H1 (cell line): ENCODE data around the gene CR2. TPM values are rescaled to one million over a fixed set of nuclear protein-coding genes. Genes with fewer than 3 reads are reported as not detected.

ENCODE experiments used
- CTCF ChIA-PET: fragments of 300-600 bp; sonication (Branson Sonifier 250); formaldehyde crosslinking; loops from one replicate; lab custom pipeline; 2021; ENCODE audit not compliant: partially characterized antibody; lab: Charles Lee
- POLR2A ChIA-PET: fragments of 300-600 bp; sonication (Branson Sonifier 250); formaldehyde crosslinking; loops from one replicate; lab custom pipeline; 2021; ENCODE audit warnings: inconsistent platforms; ENCODE audit not compliant: partially characterized antibody; lab: Charles Lee
- DNase-seq, 2 experiments: peaks; one replicate each; pipeline versions ENCODE4 v3.0.0 to v3.0.0-alpha.2; 2010 to 2022; ENCODE audit warnings: low spot score in 2 of 2, low read depth in 1 of 2, mixed read lengths in 1 of 2
- FAIRE-seq: peaks from 2 replicates; lab custom pipeline; 2011; peaks lifted over from hg19 to GRCh38; lab: Jason Lieb, UNC
- H2AFZ ChIP-seq: 2 replicates; pipeline ENCODE4 v1.8.1; 2012; ENCODE audit warnings: low read length, inconsistent platforms
- H2AK5ac ChIP-seq: 2 replicates; pipeline ENCODE4 v1.6.1; 2013; ENCODE audit warnings: low read depth, low read length
- H2BK120ac ChIP-seq: replicated peaks from 2 replicates; pipeline ENCODE3; 2013; ENCODE audit warnings: low read depth, low read length, inconsistent platforms
- H2BK12ac ChIP-seq: 2 replicates; pipeline ENCODE4 v1.6.1; 2013; ENCODE audit warnings: low read depth, low read length
- H2BK15ac ChIP-seq: 2 replicates; pipeline ENCODE4 v1.6.1; 2013; ENCODE audit warnings: low read length
- H2BK20ac ChIP-seq: 2 replicates; pipeline ENCODE4 v1.6.1; 2013; ENCODE audit warnings: low read length
- H2BK5ac ChIP-seq: 2 replicates; pipeline ENCODE4 v1.6.1; 2013; ENCODE audit warnings: low read depth, low read length
- H3K14ac ChIP-seq: 2 replicates; pipeline ENCODE4 v1.6.1; 2013; ENCODE audit warnings: inconsistent platforms; ENCODE audit not compliant: insufficient read length
- H3K18ac ChIP-seq: 2 replicates; pipeline ENCODE4 v1.6.1; 2013; ENCODE audit warnings: low read length; ENCODE audit errors: extremely low read depth
- H3K23ac ChIP-seq: 2 replicates; pipeline ENCODE4 v1.6.1; 2013; ENCODE audit warnings: inconsistent platforms; ENCODE audit not compliant: insufficient read length
- H3K23me2 ChIP-seq: 2 replicates; pipeline ENCODE4 v1.6.1; 2013; ENCODE audit warnings: low read depth, low read length
- H3K27ac ChIP-seq: 2 replicates; pipeline ENCODE4 v1.6.1; 2011; ENCODE audit warnings: low read depth, low read length, inconsistent platforms
- H3K27me3 ChIP-seq, 4 experiments: replicated peaks in 1 of 4; 1 replicate in 1 of 4; 2 replicates in 3 of 4; pipeline versions ENCODE4 v1.6.1 to v1.8.1; 2011 to 2013; ENCODE audit warnings: low read length in 3 of 4, mild to moderate bottlenecking in 3 of 4, inconsistent platforms in 2 of 4, mixed read lengths in 2 of 4, moderate library complexity in 1 of 4; ENCODE audit not compliant: control insufficient read depth in 3 of 4, insufficient read depth in 3 of 4; ENCODE audit errors: extremely low read depth in 1 of 4
- H3K36me3 ChIP-seq, 4 experiments: 2 replicates each; pipeline versions ENCODE4 v1.6.1 to v1.8.1; 2011 to 2013; ENCODE audit warnings: mild to moderate bottlenecking in 4 of 4, low read length in 3 of 4, moderate library complexity in 2 of 4, control low read depth in 1 of 4, inconsistent platforms in 1 of 4; ENCODE audit not compliant: insufficient read depth in 4 of 4, control insufficient read depth in 2 of 4
- H3K4ac ChIP-seq: replicated peaks from 2 replicates; pipeline ENCODE3; 2013; ENCODE audit warnings: low read length, low read depth, mixed read lengths, inconsistent platforms; ENCODE audit not compliant: insufficient read length
- H3K4me1 ChIP-seq, 4 experiments: replicated peaks in 1 of 4; 1 replicate in 1 of 4; 2 replicates in 3 of 4; pipeline versions ENCODE4 v1.6.1 to v1.8.1; 2011 to 2013; ENCODE audit warnings: low read length in 3 of 4, inconsistent platforms in 2 of 4, mixed read lengths in 1 of 4; ENCODE audit not compliant: insufficient read depth in 4 of 4, control insufficient read depth in 3 of 4
- H3K4me2 ChIP-seq, 2 experiments: 2 replicates each; pipeline versions ENCODE4 v1.6.1 to v1.8.1; 2011 to 2013; ENCODE audit warnings: low read depth in 2 of 2, low read length in 2 of 2, control low read depth in 1 of 2, inconsistent platforms in 1 of 2, mild to moderate bottlenecking in 1 of 2; ENCODE audit not compliant: insufficient read depth in 1 of 2
- H3K4me3 ChIP-seq, 4 experiments: fragments of 200-600, 300-600 bp in 1 of 4; sonication (generic), shearing (Covaris generic), sonication (Bioruptor Twin) in 1 of 4; 2 replicates each; pipeline versions ENCODE4 v1.5.1 to v1.8.1; 2011 to 2016; ENCODE audit warnings: low read length in 4 of 4, low read depth in 3 of 4, control low read depth in 2 of 4, inconsistent platforms in 2 of 4, mild to moderate bottlenecking in 2 of 4, mixed read lengths in 1 of 4, moderate library complexity in 1 of 4; ENCODE audit not compliant: insufficient read depth in 2 of 4; ENCODE audit errors: extremely low read depth in 1 of 4
- H3K56ac ChIP-seq: replicated peaks from 2 replicates; pipeline ENCODE3; 2013; ENCODE audit warnings: low read depth, mild to moderate bottlenecking, mixed read lengths, low read length, inconsistent platforms; ENCODE audit not compliant: insufficient read length
- H3K79me1 ChIP-seq: 2 replicates; pipeline ENCODE4 v1.6.1; 2013; ENCODE audit warnings: low read depth, low read length, control low read depth
- H3K79me2 ChIP-seq, 2 experiments: 2 replicates each; pipeline versions ENCODE4 v1.6.1 to v1.8.1; 2012 to 2013; ENCODE audit warnings: low read length in 2 of 2, mild to moderate bottlenecking in 2 of 2, inconsistent platforms in 1 of 2; ENCODE audit not compliant: insufficient read depth in 2 of 2, control insufficient read depth in 1 of 2
- H3K9ac ChIP-seq, 4 experiments: replicated peaks in 1 of 4; 1 replicate in 1 of 4; 2 replicates in 3 of 4; pipeline versions ENCODE4 v1.6.1 to v1.8.1; 2011 to 2013; ENCODE audit warnings: low read depth in 3 of 4, low read length in 3 of 4, control low read depth in 2 of 4, mild to moderate bottlenecking in 2 of 4, moderate library complexity in 2 of 4, inconsistent platforms in 1 of 4; ENCODE audit errors: extremely low read depth in 1 of 4
- H3K9me3 ChIP-seq, 2 experiments: 2 replicates each; pipeline versions ENCODE4 v1.6.1 to v1.8.1; 2012 to 2013; ENCODE audit warnings: mild to moderate bottlenecking in 2 of 2, moderate library complexity in 2 of 2, control low read depth in 1 of 2, inconsistent platforms in 1 of 2, low read depth in 1 of 2, low read length in 1 of 2, mixed read lengths in 1 of 2; ENCODE audit not compliant: insufficient read depth in 2 of 2
- H4K20me1 ChIP-seq, 2 experiments: replicated peaks in 1 of 2; 2 replicates each; pipeline versions ENCODE3 to v1.8.1; 2011 to 2013; ENCODE audit warnings: inconsistent platforms in 2 of 2, low read length in 2 of 2, mild to moderate bottlenecking in 1 of 2; ENCODE audit not compliant: insufficient read depth in 2 of 2, control insufficient read depth in 1 of 2
- H4K5ac ChIP-seq: 2 replicates; pipeline ENCODE4 v1.6.1; 2013; ENCODE audit warnings: low read length, low read depth, mixed read lengths, inconsistent platforms; ENCODE audit not compliant: insufficient read length
- H4K8ac ChIP-seq: 2 replicates; pipeline ENCODE4 v1.8.0; 2013; ENCODE audit warnings: mild to moderate bottlenecking, moderate library complexity, low read length, inconsistent platforms; ENCODE audit not compliant: insufficient read depth; ENCODE audit errors: extremely low read depth
- H4K91ac ChIP-seq: replicated peaks from 2 replicates; pipeline ENCODE3; 2013; ENCODE audit warnings: low read length, mixed read lengths, inconsistent platforms; ENCODE audit not compliant: insufficient read length
- ATF3 ChIP-seq: IDR thresholded peaks from 2 replicates; pipeline ENCODE4 v1.6.1; 2011; ENCODE audit warnings: low read depth, mild to moderate bottlenecking, low read length; ENCODE audit not compliant: insufficient read depth
- CBX8 ChIP-seq: fragments of 300-800, 300-1000 bp; sonication (generic); IDR thresholded peaks from 2 replicates; pipeline ENCODE4 v1.7.1; 2016; ENCODE audit warnings: low read depth, low read length, borderline replicate concordance
- CEBPB ChIP-seq: IDR thresholded peaks from 2 replicates; pipeline ENCODE4 v1.6.1; 2012; ENCODE audit warnings: low read depth, low read length
- CHD2 ChIP-seq: IDR thresholded peaks from 2 replicates; pipeline ENCODE4 v1.6.1; 2012; ENCODE audit warnings: low read length, improper control_type of control experiment
- KDM4A ChIP-seq: IDR thresholded peaks from one replicate; pipeline ENCODE4 v1.7.1; 2012; ENCODE audit warnings: low read depth, mild to moderate bottlenecking, moderate library complexity, low read length, inconsistent platforms; ENCODE audit not compliant: severe bottlenecking
- WGBS, 2 experiments: shearing (Covaris generic) in 1 of 2; methylation state at CpG; one replicate each; pipeline versions ENCODE4 v1.1.6 to v1.1.7; 2013 to 2015; ENCODE audit warnings: low lambda C conversion rate in 2 of 2, mixed read lengths in 2 of 2, inconsistent platforms in 1 of 2, low coverage in 1 of 2, missing lambda C conversion rate in 1 of 2; ENCODE audit not compliant: insufficient replicate concordance in 2 of 2, insufficient coverage in 1 of 2, insufficient read length in 1 of 2; ENCODE audit errors: extremely low coverage in 1 of 2, missing lambda C conversion rate in 1 of 2; 5-methylcytosine and 5-hydroxymethylcytosine counted together
- polyA plus RNA-seq, 7 experiments: library from polyadenylated mRNA; depleted of rRNA in 3 of 7; stranded (reverse) in 5 of 7; unstranded in 2 of 7; fragments of >200 nt in 5 of 7; fragments of 200-250 nt in 2 of 7; gene quantifications; 1 replicate in 5 of 7; 2 replicates in 1 of 7; 4 replicates in 1 of 7; pipeline versions ENCODE4 v1.2.1 to v1.2.3, GENCODE V29; 2011 to 2013; ENCODE audit warnings: missing spikeins in 2 of 7, mixed read lengths in 2 of 7
- total RNA-seq: library from RNA; stranded (reverse); fragmentation: NEBNext Ultra II Directional; extraction: Animal tissue kit (Norgen Biotek cat#: 25700); gene quantifications from 2 replicates; pipeline ENCODE4 v1.2.1, GENCODE V29; 2021

The CR2 gene
- total and polyA plus RNA-seq, 2 of the 8 experiments (the other 6 are each of a cell fraction or from before 2014, with no cell fraction given): 1.7 to 3.0 TPM

DNA sequence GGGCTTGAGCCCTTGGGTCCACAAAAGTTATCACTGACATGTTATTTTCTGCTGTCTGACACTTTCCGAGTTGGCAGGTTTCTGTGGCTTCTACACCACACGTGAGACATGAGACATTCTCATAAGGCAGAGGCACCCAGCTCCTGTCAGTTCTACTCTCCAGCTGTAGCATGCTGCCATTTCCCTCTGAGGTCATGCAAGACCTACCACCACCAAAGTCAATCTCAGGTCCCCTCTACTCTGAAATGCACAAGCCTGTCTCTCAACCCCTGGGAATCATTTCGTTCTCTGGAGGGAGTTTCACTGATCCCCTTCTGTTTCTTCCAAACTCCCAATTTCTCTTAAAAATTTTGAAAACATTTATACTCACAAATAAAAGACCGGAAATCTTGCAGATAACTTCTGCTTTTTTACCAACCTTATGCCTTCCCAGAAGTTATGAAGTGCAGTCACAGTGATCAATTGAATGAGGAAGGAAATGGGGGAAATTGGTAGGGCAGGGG lies 39.5 kb upstream of the CR2 start:
- Histone ChIP-seq H3K79me2 (no peaks in the 10 kb centered on the region), H3K4me1 (no peaks in the 10 kb centered on the region), H3K9me3 (no peaks in the 10 kb centered on the region), H3K79me1 (no peaks in the 10 kb centered on the region), H2AFZ (no peak overlapping the region), H3K9ac (no peak overlapping the region), H3K27ac (no peak overlapping the region), H3K18ac (no peak overlapping the region), H3K4me3 (no peak overlapping the region), H2BK120ac (no peak overlapping the region), H4K8ac (no peak overlapping the region), H4K20me1 (no peaks in the 10 kb centered on the region), H3K23ac (no peak overlapping the region), H4K5ac (no peak overlapping the region), H2BK12ac (no peak overlapping the region), H2BK20ac (no peak overlapping the region), H3K36me3 (no peaks in the 10 kb centered on the region), H3K56ac (no peak overlapping the region), H2BK15ac (no peak overlapping the region), H3K23me2 (no peaks in the 10 kb centered on the region; the same call in 1 of the 2 replicates), H3K4me2 (no peak overlapping the region), H2AK5ac (no peak overlapping the region), H4K91ac (no peak overlapping the region), H2BK5ac (no peak overlapping the region), H3K27me3 (no peaks in the 10 kb centered on the region), H3K14ac (no peak overlapping the region), H3K4ac (no peak overlapping the region)
- CTCF ChIA-PET: interaction anchor here (1.3 to 1.5 kb wide), 2 partner anchors 10 to 13 kb away, joined by 5 to 8 read pairs; no protein-coding TSS in a partner anchor
- 87% methylated on average over 4 of the region's 4 CpGs; no CpG with 5 or more reads in 1 of the 2 experiments for WGBS, 2 experiments
- FAIRE-seq: no peak
- POLR2A ChIA-PET: no interaction called here
- DNase-seq: no peak
- TF ChIP-seq ATF3 (no peak), KDM4A (no peak), CEBPB (no peak), CBX8 (no peak), CHD2 (no peak)
